HCT116 (cell line): ENCODE data around the gene CDK14.

ENCODE experiments used
- CTCF ChIP-seq, 3 experiments: fragments of 200-600 bp in 1 of 3; sonication (generic) in 1 of 3; IDR thresholded peaks in 2 of 3; conservative IDR thresholded peaks in 1 of 3; 2 replicates each; pipeline ENCODE4 v1.5.1; 2012 to 2017; ENCODE audit warnings: low read depth in 2 of 3, low read length in 2 of 3, antibody characterized with exemption in 1 of 3, borderline replicate concordance in 1 of 3, control low read depth in 1 of 3, mild to moderate bottlenecking in 1 of 3, mixed read lengths in 1 of 3, mixed run types in 1 of 3, moderate library complexity in 1 of 3; ENCODE audit not compliant: insufficient read depth in 1 of 3
- MAX ChIP-seq: IDR thresholded peaks from 2 replicates; pipeline ENCODE4 v1.6.1; 2012
- REST ChIP-seq: IDR thresholded peaks from 2 replicates; pipeline ENCODE4 v1.6.1; 2012; ENCODE audit warnings: low read depth

- TF ChIP-seq CTCF (IDR thresholded peaks at IDR 0.05 in 2 of 3, conservative IDR thresholded peaks at IDR 0.05 in 1 of 3; ENCODE audit: borderline replicate concordance in 1 of 3, insufficient read depth in 1 of 3, low read depth in 2 of 3, low read length in 2 of 3) (no peak), MAX (no peak), REST (no peak)
Measured at GRCh38 chr7:91021956-91022355, 425.8 kb downstream of the CDK14 start.
